NK-92 treated with Interleukin-12 subunit alpha and Interleukin-12 subunit beta, amount 100 ng/mL, for 24 hours (cell line): ENCODE results near the gene DNAJC25.
"Not testable (repeated sequence)": the region's sequence is repeated elsewhere in the genome, so short reads cannot be mapped to it uniquely, and the experiment has no call there.

Experiments
- DNase-seq: peaks from one replicate; lab custom pipeline; 2025; lab: John Stamatoyannopoulos, UW

DNAJC25 gene

DNA sequence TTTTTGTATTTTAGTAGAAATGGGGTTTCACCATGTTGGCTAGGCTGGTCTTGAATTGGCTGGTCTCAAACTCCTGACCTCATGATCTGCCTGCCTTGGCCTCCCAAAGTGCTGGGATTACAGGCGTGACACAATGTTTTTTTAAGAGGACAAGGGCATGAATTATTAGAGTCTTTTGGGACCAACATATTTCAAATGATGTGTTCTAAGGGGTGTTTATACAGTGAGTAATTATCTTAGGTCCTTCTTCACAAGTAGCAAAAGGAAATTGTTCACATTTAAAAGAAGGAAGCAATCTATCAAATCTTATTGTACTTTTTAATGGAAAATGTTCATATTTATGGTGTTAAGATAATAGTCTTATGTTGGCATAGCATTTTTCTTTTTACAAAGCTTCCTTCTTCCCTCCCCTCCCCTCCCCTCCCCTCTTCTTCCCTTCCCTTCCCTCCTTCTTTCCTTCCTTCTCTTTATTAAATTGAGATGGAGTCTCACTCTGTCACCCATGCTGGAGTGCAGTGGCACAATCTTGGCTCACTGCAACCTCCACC lies 37.0 kb downstream of the DNAJC25 start:
- no peak for DNase-seq

GRCh38 chr9:111668601-111669000 lies 37.5 kb downstream of the DNAJC25 start:
- not testable (repeated sequence) for DNase-seq

DNA sequence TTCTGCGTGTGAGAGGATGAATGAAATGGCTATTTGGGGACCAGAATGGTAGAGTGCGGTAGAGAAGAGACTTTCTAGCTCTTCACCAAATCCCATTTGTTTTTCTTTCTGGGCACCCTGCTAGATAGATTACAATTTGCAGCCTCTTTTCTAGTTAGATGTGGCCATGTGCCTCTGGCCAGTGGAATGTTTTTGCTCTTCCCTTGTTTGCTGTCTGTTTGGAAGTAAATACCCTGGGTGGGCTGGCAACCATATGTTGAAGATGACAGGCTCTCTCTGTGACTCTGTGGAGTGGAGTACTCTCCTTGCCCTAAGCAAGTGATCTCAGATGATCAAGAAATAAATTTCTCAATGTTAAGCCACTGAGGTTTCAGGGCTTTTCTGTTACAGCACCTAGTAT lies 43.2 kb downstream of the DNAJC25 start:
- DNase-seq = no peak

GRCh38 chr9:111676116-111676515 lies 45.0 kb downstream of the DNAJC25 start:
- DNase-seq = no peak

DNA sequence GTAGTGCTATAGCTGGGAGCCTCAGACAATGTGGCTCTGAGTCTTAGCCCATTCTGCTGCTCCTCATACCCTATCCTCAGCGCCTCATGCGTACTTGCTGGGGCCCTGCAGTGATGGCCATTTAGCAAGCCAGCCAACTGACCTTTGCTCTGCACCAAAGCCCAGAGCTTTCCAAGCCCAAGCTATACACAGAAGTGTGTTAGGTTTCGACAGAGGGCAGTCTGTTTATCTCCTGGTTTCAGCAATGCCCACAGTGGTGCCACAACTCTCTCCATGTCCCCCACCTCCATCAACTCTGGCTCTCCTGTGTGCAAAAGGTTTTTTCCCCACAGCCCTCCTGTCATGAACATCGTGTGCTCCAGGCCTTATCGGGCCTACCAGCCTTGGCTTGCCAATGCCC lies 47.2 kb downstream of the DNAJC25 start:
- no peak for DNase-seq

DNA sequence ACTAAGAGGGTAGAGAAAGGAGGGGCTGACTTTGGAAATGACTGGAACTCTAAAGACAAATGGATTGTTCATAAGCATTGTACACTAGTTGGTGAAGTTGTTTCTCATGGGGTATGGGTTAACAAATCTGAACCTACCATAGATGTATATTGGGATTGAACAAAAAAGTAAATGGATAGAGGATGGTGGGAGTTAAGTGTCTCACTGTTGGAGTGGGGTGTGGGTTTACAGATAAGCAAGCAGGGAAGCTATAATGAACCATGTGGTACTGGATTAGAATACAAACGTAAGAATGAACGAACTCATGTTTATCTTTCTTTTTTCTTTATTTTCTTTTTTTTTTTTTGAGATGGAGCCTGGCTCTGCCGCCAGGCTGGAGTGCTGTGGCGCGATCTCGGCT lies 48.1 kb downstream of the DNAJC25 start:
- DNase-seq = no peak

GRCh38 chr9:111683392-111683791 lies 52.3 kb downstream of the DNAJC25 start:
- DNase-seq = no peak

DNA sequence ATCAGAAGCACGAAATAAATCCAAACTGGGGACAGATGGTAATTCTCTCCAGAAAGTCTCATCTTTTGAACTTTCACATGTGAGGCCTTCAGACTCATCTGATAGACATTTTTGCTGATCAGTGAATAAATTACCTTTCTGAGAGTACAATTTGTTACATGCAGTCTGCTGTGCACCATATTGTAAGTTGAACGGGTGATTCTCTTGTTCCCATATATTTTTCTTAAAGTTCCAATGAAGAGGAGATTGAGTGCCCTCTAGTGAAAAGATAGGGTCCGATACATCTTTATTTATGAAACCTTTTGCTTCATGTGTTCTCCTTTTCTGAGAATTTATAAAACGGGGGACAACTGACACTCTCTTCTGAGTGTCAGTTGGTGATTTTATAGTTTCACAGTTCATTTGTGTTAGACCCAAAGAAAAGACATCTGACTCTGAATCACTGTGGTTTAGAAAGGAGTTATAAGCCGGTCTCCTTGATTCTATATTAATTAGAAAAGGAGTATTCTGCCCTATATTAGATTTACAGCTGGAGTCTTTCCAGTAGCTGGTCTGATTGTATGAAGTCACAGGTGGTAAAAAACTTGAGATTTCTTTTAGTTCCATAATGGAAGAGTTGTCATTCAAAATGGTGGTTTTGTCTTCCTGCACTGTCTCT lies 60.7 kb downstream of the DNAJC25 start:
- DNase-seq = no peak

GRCh38 chr9:111696796-111697195 lies 65.7 kb downstream of the DNAJC25 start:
- no peak for DNase-seq

DNA sequence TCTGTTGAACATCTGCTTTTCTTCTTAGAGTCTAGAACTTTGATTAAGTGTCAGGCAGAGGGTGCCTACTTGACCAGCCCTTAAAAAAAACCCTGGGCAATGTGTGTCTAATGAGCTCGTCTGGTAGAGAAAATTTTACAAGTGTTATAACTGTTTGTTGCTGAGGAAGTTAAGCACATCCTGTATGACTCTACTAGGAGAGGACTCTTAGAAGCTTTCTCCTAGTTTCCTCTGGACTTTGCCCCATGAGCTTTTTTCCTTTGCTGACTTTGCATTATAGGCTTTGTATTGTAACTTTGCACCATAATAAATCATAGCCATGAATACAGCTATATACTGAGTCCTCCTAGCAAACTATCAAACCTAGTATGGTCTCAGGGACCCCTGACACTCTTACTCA lies 69.6 kb downstream of the DNAJC25 start:
- no peak for DNase-seq
